ENCODE results near the gene DRG2.

DRG2 gene

DNA sequence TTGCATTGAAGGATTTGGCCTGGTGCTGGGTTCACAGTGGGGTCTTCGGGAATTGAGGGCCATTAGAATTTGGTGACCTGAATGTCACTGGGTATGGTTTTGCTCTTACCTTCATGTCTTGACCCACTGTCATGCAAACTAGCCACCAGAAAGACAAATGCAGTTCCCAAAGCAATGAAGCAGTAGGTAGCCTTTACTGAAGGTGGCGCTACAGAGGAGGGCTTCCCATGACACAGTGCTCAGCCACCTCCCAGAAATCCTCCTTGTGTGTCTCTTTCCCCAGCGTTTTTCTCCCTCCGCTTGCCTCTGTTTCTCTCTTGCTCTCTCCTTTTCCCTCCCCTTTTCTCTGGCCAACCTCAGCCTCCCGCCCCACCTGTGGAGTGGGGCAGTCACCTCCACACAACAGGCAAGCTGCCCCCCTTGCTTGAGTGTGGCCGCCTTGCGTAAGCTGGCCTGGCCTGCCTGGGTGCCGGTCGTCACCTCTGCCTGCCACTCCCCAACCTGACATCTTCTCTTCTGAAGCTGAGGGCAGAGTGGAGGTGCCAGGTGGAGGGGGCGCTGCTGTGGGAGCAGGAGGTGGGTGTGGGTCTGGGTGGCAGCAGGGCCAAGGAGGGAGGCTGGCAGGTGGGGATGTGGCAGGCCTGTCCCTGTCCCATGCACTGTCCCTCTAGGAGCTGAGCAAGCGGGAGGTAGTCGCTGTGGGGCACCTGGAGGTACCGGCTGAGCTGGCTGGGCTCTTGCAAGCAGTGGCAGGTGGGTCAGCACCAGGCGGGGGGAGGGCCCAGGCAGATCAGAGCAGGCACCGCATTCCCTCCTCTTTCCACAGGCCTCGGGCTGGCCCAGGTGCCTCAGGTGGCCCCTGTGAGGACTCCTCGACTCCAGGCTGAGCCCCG lies 55.5 kb downstream of the DRG2 start:
- DNase-seq (ENCODE audit: low spot score), result no peak

DNA sequence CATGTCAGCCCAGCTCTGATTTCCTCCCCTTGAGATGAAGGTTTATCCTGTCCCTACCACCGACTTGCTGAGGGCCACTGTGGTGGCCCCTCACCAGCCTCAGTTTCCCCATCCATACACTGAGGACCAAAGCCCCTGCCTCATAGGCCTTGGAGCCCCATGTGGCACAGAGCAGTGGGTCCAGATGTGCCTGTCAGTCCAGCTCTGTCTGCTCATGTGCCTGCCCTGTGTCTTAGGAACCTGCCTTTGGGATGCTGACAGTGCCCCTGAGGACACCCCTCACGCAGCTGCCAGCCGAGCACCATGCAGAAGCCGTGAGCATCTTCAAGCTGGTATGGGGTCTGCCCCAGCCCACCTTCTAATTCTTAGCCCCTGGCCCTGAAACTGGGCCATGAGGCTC lies 56.5 kb downstream of the DRG2 start:
- DNase-seq (ENCODE audit: low spot score), result no peak

DNA sequence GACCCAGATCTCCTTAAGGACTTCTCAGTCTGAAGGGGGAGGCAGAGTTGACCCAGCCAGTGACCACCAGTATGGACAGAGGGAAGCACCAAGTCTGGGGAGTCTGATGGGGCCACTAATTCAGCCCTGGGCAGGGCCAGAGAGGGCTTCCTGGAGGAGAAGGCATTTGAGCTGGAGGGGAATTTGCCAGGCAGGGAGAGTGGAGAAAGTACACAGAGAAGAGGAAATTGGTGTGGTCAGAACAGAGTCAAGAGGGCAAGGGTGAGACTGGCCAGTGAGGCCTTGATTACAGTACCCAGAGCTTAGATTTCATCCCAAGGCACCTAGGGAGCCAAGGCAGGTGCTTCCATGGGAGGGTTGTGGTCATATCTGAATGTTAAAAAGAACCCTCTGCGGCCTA lies 57.1 kb downstream of the DRG2 start:
- no peak for DNase-seq (ENCODE audit: low spot score)

DNA sequence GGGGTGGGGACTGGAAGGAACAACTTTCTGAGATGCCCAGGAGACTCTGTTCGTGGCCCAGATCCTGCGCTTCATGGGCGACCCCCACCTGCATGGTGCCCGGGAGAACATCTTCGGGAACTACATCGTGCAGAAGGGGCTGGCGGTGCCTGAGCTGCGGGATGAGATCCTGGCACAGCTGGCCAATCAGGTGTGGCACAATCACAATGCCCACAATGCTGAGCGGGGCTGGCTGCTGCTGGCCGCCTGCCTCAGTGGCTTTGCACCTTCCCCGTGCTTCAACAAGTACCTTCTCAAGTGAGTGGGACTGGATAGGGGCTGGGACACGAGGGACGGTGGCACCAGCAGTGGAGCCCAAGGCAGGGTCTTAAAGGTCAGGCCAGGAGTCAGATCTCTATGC lies 58.1 kb downstream of the DRG2 start:
- DNase-seq (ENCODE audit: low spot score), result no peak

DNA sequence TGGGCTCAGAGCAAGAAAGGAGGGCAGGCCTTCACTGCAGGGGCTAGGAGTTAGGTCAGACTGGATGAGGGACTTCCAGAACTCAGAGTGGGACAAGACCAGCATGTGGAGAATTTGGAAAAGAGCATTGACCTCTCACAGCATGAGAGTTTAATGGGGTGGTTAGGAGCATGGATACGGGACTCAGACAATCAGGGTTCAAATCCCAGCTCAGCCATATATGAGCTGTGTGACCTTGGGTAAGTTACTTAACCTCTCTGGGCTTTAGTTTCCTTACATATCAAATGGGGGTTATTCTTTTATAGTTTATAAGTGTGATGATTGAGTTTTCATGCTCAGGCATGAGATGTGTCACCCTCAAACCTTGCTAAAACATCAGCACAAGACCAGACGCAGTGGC lies 58.5 kb downstream of the DRG2 start:
- DNase-seq (ENCODE audit: low spot score), result no peak

DNA sequence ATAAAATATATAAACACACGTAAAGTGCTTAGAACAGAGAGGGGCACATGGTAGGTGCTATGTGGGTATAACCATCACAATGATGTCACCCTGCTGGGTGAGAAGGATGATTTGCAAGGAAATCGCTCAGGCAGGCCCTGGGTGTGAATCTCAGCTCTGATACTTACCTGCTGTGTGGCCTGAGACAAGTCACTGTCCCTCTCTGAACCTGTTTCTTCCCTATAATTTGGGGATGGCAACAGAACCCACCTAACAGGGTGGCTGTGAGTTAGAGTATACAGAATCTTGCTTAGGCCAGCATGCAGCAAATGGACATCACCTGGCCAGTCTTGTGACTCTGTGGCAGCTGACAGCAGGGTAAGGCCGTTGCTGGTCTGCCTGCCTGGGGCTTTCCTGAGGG lies 59.2 kb downstream of the DRG2 start:
- DNase-seq (ENCODE audit: low spot score), result no peak

DNA sequence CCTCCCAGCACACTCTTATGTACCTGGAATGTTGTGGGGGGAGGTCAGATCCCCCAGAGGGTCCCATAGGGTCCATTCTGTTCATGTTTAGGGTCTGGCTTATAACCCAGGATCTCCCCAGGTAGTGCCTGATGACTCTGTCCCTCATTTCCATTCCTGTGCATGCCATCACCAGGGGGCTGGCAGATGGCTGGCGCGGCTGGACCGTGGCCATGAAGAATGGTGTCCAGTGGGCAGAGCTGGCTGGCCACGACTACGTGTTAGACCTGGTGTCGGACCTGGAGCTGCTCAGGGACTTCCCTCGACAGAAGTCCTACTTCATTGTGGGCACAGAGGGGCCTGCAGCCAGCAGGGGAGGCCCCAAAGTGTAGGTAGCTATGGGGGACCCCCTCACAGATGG lies 60.8 kb downstream of the DRG2 start:
- DNase-seq (ENCODE audit: low spot score), result no peak

DNA sequence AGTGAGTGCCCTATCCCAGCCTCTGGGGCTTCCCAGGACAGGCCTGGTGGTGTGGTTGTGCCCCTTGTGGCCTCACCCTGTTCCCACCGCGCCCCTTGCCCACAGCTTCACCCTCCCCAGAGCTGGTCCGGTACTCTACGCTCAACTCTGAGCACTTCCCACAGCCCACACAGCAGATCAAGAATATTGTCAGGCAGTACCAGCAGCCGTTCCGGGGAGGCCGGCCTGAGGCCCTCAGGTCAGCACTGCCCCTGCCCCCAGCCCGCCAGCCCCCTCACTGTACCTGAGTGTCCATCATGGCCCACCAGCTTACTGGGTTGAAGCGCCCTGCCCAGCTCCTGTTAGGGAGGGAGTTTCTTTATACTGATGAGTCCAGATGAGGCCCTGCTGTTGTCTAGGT lies 63.5 kb downstream of the DRG2 start:
- DNase-seq (ENCODE audit: low spot score), result no peak

DNA sequence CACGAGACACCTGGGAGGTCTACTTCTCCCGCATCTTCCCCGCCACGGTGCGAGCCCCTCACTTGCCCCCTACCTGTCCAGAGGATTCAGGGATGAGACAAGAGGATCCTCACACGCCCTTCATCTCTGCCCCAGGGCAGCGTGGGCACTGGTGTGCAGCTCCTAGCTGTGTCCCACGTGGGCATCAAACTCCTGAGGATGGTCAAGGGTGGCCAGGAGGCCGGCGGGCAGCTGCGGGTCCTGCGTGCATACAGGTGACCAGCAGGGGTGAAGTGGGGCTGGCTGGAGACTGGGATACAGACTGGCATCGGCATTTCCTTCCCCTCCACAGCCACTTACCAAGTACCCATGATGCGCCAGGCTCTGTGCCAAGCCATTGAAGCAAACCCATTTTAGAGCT lies 67.4 kb downstream of the DRG2 start:
- no peak for DNase-seq (ENCODE audit: low spot score)

DNA sequence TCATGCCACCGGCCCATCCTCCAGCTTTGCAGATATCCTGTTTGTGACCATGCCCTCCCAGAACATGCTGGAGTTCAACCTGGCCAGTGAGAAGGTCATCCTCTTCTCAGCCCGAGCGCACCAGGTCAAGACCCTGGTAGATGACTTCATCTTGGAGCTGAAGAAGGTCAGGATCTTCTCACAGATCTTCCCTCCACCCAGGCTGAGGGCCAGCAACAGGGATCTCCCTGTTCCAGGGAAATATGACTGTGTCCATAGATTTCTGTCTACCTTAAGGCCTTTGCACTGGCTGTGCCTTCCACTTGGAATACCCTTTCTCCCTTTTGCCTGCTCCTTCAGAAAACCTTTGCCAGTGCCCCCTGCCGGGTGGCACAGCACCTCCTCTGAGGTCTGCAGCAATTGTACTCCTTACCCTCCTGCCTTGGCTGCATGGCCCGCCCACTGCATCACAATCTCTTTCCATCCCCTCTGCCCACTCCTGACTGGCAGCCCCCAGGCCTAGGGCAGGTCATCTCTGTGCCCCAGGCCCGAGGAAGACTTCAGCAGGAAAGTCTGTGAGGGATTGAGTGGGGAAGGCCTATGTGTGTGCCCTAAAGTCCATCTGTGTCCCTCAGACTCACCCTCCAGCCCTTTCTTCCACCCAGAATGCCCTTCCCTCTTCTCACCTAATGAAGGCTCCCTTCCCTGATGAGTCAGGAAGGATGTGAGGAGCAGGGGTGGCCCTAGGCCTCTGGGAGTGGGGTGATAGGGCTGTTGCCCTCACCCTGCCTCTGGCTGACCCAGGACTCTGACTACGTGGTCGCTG lies 68.6 kb downstream of the DRG2 start:
- DNase-seq (ENCODE audit: low spot score), result peak; percentile 15

DNA sequence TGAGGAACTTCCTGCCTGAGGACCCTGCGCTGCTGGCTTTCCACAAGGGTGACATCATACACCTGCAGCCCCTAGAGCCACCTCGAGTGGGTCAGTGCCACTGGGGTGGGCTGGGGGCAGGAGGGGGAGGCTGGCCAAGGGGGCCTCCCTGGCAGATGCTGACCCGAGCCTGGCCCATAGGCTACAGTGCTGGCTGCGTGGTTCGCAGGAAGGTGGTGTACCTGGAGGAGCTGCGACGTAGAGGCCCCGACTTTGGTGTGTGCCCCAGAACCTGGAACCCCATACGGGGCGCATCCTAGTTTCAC lies 69.2 kb downstream of the DRG2 start:
- DNase-seq (ENCODE audit: low spot score), result no peak

All from kidney tubule cell (primary cell).